ENCODE results near the gene SMTN.
A peak's percentile ranks its signal among the peaks of the same experiment; 100 is the strongest.
"Not testable (repeated sequence)": the region's sequence is repeated elsewhere in the genome, so short reads cannot be mapped to it uniquely, and the experiment has no call there.

SMTN gene

GRCh38 chr22:31080848-31081649 is at the start of gene SMTN:
TSS of gene SMTN (plus strand) at chr22:31081318. CDS start at chr22:31083259, 1,941 bp downstream.
- peak; percentile 78 for DNase-seq

- no peak for DNase-seq
Observed at GRCh38 chr22:31036671-31037550, 44.2 kb upstream of the SMTN start.

- DNase-seq, result no peak
Observed at GRCh38 chr22:31038686-31039085, 42.4 kb upstream of the SMTN start.

GRCh38 chr22:31039393-31039792 is 41.7 kb upstream of the SMTN start:
- DNase-seq, result no peak

- no peak for DNase-seq
Observed at GRCh38 chr22:31040542-31041398, 40.3 kb upstream of the SMTN start.

GRCh38 chr22:31044262-31044861 is 36.8 kb upstream of the SMTN start:
- DNase-seq, result no peak

- DNase-seq, result no peak
Observed at GRCh38 chr22:31045900-31046538, 35.1 kb upstream of the SMTN start.

GRCh38 chr22:31046539-31047226 is 34.4 kb upstream of the SMTN start:
- peak; percentile 20 for DNase-seq

- no peak for DNase-seq
Observed at GRCh38 chr22:31048570-31048969, 32.5 kb upstream of the SMTN start.

GRCh38 chr22:31049815-31050420 is 31.2 kb upstream of the SMTN start:
- no peak for DNase-seq

GRCh38 chr22:31055117-31055634 is 25.9 kb upstream of the SMTN start:
- no peak for DNase-seq

- peak; percentile 88 for DNase-seq
Observed at GRCh38 chr22:31055635-31056159, 25.4 kb upstream of the SMTN start.

- no peak for DNase-seq
Observed at GRCh38 chr22:31056986-31057599, 24.0 kb upstream of the SMTN start.

- DNase-seq, result not testable (repeated sequence)
Observed at GRCh38 chr22:31059663-31060062, 21.5 kb upstream of the SMTN start.

- no peak for DNase-seq
Observed at GRCh38 chr22:31062566-31063230, 18.4 kb upstream of the SMTN start.

GRCh38 chr22:31064369-31064768 is 16.7 kb upstream of the SMTN start:
- no peak for DNase-seq

- DNase-seq, result no peak
Observed at GRCh38 chr22:31068970-31069369, 12.1 kb upstream of the SMTN start.

- not testable (repeated sequence) for DNase-seq
Observed at GRCh38 chr22:31069691-31070314, 11.3 kb upstream of the SMTN start.

GRCh38 chr22:31073125-31073524 is 8.0 kb upstream of the SMTN start:
- not testable (repeated sequence) for DNase-seq
